Measurements from ENCODE around the gene ADSS2. TPM values are rescaled to one million over a fixed set of nuclear protein-coding genes. Genes with fewer than 3 reads are reported as not detected.

Gene ADSS2
- polyA plus RNA-seq, 1 of the 3 experiments (the other 2 are of a cell fraction), result 30.7 TPM

DNA sequence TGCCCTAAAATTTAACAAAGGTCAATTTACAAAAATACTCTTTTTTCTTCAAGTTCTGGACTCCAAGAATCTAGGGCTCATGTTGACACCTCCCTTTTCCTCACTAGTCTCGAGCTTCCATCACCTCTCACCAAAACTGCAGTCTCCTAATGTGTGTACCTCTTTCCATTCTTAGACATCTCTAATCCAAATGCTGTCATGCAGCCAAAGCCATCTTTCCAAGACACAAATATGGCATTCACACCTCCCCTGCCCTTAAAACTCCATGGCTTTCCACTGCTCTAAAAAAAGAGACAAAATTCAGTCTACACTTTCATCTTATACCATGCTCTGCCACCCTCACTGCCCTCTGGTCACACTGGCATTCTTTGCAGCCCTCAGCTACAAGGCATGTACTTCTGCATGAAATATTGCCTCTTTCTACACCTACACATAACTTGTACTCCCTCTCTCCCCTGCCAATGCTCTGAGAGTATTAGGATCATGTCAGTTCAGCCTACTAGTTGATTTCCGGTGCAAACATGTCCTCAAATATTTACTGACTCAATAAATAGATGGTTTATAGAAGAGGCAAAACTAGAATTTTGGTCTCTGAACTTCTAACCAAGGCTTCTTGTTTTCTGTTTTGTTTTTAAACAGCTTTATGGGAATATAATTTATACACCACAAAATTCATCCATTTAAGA lies 26.9 kb downstream of the ADSS2 start (continued):
- no peak for TF ChIP-seq FOSL2 (IDR thresholded peaks at IDR 0.05; ENCODE audit: borderline replicate concordance, low read depth)
- TF ChIP-seq EP300 (IDR thresholded peaks at IDR 0.05; ENCODE audit: borderline replicate concordance in 1 of 2, low read depth in 1 of 2, low read length in 1 of 2), result no peak
- TF ChIP-seq, protein P1, sequence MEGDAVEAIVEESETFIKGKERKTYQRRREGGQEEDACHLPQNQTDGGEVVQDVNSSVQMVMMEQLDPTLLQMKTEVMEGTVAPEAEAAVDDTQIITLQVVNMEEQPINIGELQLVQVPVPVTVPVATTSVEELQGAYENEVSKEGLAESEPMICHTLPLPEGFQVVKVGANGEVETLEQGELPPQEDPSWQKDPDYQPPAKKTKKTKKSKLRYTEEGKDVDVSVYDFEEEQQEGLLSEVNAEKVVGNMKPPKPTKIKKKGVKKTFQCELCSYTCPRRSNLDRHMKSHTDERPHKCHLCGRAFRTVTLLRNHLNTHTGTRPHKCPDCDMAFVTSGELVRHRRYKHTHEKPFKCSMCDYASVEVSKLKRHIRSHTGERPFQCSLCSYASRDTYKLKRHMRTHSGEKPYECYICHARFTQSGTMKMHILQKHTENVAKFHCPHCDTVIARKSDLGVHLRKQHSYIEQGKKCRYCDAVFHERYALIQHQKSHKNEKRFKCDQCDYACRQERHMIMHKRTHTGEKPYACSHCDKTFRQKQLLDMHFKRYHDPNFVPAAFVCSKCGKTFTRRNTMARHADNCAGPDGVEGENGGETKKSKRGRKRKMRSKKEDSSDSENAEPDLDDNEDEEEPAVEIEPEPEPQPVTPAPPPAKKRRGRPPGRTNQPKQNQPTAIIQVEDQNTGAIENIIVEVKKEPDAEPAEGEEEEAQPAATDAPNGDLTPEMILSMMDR (IDR thresholded peaks at IDR 0.05), result no peak
- no peak for TF ChIP-seq RXRA (IDR thresholded peaks at IDR 0.05; ENCODE audit: borderline replicate concordance, low read depth)
- no peak for TF ChIP-seq CHD2 (IDR thresholded peaks at IDR 0.05; ENCODE audit: low read length, partially characterized antibody)

GRCh38 chr1:244422174-244422573 lies 29.5 kb downstream of the ADSS2 start:
- Histone ChIP-seq H3K79me2 (ENCODE audit: insufficient read depth) (peaks cover 7% of the 10 kb centered on the region; the same call in 1 of the 2 replicates), H3K27me3 (ENCODE audit: insufficient read depth) (no peaks in the 10 kb centered on the region), H3K4me1 (ENCODE audit: control insufficient read depth in 1 of 2, insufficient read depth in 2 of 2, low read depth in 1 of 2, low read length in 1 of 2) (no peaks in the 10 kb centered on the region; a peak in 1 of 4 replicates), H3K4me3 (ENCODE audit: low read depth in 2 of 2, low read length in 1 of 2) (no peak overlapping the region), H3K9me3 (no peaks in the 10 kb centered on the region), H2AFZ (ENCODE audit: low read depth) (no peak overlapping the region), H3K9ac (no peak overlapping the region), H4K20me1 (ENCODE audit: insufficient read depth) (no peaks in the 10 kb centered on the region), H3K9me2 (no peaks in the 10 kb centered on the region), H3K27ac (ENCODE audit: low read depth in 2 of 2, low read length in 1 of 2) (no peak overlapping the region), H3K36me3 (replicated peaks in 1 of 2; ENCODE audit: control insufficient read depth in 1 of 2, insufficient read depth in 2 of 2, low read length in 1 of 2) (peaks cover 75 to 77% of the 10 kb centered on the region in 2 experiments), H3F3A (replicated peaks; ENCODE audit: insufficient read depth) (peaks cover 4% of the 10 kb centered on the region), H3K4me2 (no peak overlapping the region)
- no peak for DNase-seq
- CTCF ChIA-PET, result no interaction called here
- POLR2A ChIA-PET, result no interaction called here
- WGBS (ENCODE audit: low lambda C conversion rate), result 90% methylated on average over 1 of the region's 1 CpG
- TF ChIP-seq, protein P2, sequence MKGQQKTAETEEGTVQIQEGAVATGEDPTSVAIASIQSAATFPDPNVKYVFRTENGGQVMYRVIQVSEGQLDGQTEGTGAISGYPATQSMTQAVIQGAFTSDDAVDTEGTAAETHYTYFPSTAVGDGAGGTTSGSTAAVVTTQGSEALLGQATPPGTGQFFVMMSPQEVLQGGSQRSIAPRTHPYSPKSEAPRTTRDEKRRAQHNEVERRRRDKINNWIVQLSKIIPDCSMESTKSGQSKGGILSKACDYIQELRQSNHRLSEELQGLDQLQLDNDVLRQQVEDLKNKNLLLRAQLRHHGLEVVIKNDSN (IDR thresholded peaks at IDR 0.05; ENCODE audit: borderline replicate concordance, low read depth), result no peak
- TF ChIP-seq, protein P3, sequence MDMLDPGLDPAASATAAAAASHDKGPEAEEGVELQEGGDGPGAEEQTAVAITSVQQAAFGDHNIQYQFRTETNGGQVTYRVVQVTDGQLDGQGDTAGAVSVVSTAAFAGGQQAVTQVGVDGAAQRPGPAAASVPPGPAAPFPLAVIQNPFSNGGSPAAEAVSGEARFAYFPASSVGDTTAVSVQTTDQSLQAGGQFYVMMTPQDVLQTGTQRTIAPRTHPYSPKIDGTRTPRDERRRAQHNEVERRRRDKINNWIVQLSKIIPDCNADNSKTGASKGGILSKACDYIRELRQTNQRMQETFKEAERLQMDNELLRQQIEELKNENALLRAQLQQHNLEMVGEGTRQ (IDR thresholded peaks at IDR 0.05; ENCODE audit: borderline replicate concordance, low read depth, low read length), result no peak
- TF ChIP-seq EZH2phosphoT487 (IDR thresholded peaks at IDR 0.05; ENCODE audit: borderline replicate concordance, low read depth) (no peak), REST (IDR thresholded peaks at IDR 0.05; ENCODE audit: low read depth, low read length) (no peak), EP300 (IDR thresholded peaks at IDR 0.05; ENCODE audit: borderline replicate concordance in 1 of 2, low read depth in 1 of 2, low read length in 1 of 2) (no peak), NRF1 (IDR thresholded peaks at IDR 0.05; ENCODE audit: low read depth, low read length) (no peak), PBX3 (IDR thresholded peaks at IDR 0.05) (no peak), SIN3A (IDR thresholded peaks at IDR 0.05; ENCODE audit: borderline replicate concordance, low read depth, low read length) (no peak), POLR2AphosphoS5 (IDR thresholded peaks at IDR 0.05; ENCODE audit: low read depth, low read length) (no peak), RCOR1 (IDR thresholded peaks at IDR 0.05; ENCODE audit: low read length) (no peak)
- TF ChIP-seq, protein P1 (IDR thresholded peaks at IDR 0.05), result no peak
- TF ChIP-seq, protein P4, sequence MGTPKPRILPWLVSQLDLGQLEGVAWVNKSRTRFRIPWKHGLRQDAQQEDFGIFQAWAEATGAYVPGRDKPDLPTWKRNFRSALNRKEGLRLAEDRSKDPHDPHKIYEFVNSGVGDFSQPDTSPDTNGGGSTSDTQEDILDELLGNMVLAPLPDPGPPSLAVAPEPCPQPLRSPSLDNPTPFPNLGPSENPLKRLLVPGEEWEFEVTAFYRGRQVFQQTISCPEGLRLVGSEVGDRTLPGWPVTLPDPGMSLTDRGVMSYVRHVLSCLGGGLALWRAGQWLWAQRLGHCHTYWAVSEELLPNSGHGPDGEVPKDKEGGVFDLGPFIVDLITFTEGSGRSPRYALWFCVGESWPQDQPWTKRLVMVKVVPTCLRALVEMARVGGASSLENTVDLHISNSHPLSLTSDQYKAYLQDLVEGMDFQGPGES (IDR thresholded peaks at IDR 0.05; ENCODE audit: low read depth, low read length), result no peak
- TF ChIP-seq, protein P5, sequence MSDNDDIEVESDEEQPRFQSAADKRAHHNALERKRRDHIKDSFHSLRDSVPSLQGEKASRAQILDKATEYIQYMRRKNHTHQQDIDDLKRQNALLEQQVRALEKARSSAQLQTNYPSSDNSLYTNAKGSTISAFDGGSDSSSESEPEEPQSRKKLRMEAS (IDR thresholded peaks at IDR 0.05; ENCODE audit: low read depth), result no peak
